NCI-H774 (cell line): Measurements from ENCODE around the gene ABCA2.
A peak's percentile ranks its signal among the peaks of the same experiment; 100 is the strongest.
"Not testable (repeated sequence)": the region's sequence is repeated elsewhere in the genome, so short reads cannot be mapped to it uniquely, and the experiment has no call there.

Experiments used
- DNase-seq: peaks from one replicate; lab custom pipeline; 2025; lab: John Stamatoyannopoulos, UW

Gene ABCA2

GRCh38 chr9:137046088-137046787, 18.2 kb upstream of the ABCA2 start, which contains the start of gene NPDC1:
TSS of gene NPDC1 (minus strand) at chr9:137046177. CDS start at chr9:137045989, 188 bp downstream.
- DNase-seq = peak; percentile 90

GRCh38 chr9:137045294-137046087, 17.5 kb upstream of the ABCA2 start:
- DNase-seq = peak; percentile 9

- peak; percentile 18 for DNase-seq
Measured at GRCh38 chr9:137044502-137045177, 16.6 kb upstream of the ABCA2 start.

- no peak for DNase-seq
Measured at GRCh38 chr9:137044037-137044436, 16.0 kb upstream of the ABCA2 start.

DNA sequence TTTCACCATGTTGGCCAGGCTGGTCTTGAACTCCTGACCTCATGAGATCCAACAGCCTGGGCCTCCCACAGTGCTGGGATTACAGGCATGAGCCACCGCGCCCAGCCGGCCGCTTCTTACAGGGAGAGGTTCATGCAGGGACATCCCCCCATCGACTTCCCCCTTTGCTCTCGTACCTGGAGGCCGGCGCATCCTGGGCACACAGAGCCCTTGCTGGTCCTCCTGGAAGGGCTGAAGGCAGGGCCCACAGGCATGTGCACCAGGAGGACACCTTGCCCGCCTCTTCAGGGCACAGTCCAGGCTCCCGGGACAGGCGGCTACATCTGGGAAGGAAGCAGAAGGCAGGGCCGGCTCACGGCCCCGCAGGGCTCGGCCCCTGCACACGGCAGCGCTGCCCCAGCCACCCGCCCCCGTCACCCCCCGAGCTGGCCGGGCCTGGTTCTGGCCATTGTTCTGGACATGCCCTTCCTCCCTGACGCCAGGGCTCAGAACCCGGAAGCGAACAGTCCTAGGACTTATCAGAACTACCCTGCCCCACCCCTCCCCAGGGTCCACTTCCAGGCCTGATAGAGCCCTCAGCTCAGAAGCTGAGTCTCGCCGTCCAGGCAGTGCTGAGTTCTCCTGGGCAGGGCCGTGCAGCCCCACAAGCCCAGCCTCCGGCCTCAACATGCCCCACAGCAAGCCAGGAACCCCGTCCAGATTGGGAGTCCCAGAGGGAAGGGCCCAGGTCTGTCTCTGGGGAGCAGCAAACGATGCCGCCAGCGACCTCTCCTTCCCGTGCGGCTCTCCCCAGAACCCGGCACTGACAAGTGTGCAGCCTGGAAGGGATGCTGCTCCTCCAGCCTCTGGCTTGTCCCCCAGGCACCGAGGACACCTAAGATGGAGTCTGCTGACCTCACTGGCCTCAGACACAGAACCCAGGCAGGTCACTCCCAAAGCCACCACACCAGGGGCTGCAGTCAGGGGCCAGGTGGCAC, 15.0 kb upstream of the ABCA2 start:
- DNase-seq = no peak

DNA sequence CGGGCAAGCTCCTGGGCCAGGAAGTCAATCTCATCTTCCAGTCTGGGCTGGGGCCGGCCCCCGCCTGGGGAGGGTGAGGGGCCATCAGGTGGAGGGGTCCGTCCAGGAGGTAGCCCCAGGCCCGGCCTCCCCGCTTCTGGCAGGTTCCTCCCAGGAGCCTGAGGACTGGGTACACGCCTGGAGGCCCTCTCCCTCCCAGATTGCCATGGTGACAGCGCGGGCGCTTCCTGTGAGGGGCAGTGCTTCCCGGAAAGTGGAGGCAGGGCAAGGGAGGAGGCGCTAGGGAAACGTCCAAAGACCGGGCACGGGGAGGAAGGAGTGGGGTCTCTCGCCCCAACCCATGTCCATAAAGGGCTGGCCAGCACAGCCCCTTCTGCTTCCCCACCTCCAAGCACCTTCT, 13.1 kb upstream of the ABCA2 start:
- DNase-seq = no peak

DNA sequence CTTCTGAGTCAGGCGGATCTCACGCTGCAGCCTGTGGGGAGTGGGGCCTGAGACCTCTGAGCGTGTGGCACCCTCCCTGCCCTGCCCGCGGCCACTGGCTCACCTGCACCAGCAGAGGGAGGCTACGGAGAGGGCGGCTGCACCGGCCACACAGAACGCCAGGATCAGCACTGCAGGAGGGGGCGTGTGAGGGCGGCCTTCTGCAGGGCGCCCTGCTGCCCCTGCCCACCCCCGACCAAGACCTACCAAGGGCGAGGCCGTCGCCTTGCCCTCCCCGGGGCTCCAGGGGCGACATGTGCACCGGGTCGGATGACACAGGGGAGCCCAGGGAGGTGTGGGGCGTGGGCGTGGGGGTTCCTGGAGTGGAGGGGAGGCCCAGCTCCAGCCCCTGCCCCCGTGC, 12.5 kb upstream of the ABCA2 start:
- no peak for DNase-seq

DNA sequence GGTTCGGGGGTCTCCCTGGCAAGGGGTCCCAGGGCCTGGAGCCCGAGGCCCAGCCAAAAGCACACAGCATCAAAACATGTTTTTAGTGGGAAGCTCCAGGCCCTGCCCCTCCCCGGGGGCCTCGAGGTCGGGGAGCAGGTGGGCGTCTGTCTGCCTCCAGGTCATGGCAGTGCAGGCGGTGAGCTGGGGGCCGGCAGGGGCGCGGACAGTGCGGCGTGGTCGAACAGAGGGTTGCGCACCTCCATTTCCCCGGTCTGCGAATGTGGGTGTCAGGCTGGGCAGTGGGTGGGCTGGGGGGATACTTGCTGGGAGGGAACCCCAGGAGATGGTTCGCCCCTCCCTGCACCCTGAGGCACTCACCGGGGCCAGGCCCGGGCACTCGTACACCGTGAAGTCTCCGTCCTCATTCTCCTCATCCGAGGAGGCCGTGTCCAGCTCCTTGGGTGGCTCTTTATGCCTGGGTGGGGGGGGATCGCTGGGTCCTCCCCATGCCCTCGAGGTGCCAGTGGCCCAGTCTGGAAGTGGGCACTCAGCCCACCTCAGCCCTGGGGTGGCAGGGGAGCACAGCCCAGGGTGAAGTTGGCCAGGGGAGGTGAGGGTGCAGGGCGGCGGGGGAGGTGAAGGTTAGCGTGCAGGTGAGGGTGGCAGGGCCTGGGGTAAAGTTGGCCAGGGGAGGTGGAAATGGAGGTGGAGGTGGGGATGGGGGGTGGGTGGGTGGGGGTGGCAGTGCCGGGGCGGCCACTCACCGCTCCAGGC, 11.8 kb upstream of the ABCA2 start:
- DNase-seq = no peak

GRCh38 chr9:137038916-137039315, 10.9 kb upstream of the ABCA2 start:
- no peak for DNase-seq

GRCh38 chr9:137037483-137037882, 9.4 kb upstream of the ABCA2 start:
- no peak for DNase-seq

DNA sequence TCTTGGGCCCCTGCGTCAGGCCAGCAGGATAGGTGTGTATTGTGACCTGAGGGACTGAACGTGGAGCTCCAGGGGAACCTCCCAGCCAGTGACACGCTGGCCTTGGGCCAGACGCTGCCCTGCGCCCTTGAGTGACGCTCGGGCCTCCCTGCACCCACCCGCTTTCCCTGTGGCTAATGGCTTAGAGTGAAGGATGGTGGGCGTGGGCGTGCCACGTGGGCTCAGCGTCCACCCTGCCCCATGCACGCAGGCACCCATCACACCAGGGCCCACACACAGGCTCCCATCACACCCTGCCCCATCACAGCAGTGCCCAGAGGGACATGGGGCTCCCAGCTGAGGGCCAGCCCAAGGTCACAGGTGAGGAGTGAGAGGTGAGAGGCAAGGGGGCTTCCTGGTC, 9.0 kb upstream of the ABCA2 start:
- DNase-seq = no peak

GRCh38 chr9:137035937-137036336, 7.9 kb upstream of the ABCA2 start:
- DNase-seq = no peak

DNA sequence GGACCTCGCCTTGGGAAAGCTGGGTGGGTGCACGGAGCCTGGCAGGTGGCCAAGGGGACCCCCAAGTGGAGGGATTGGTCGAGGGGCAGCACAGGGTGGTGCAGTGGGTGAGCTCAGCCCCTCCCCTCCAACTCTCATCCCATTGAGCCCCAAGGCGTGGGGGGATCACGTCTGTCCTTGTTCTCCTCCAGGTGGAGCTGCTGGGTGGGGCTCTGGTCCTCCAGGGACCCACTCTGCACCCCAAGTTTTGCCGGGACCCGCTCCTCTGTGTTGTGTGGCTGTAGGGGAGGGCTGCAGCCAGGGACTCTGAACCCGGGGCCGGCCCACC, 7.4 kb upstream of the ABCA2 start:
- no peak for DNase-seq

DNA sequence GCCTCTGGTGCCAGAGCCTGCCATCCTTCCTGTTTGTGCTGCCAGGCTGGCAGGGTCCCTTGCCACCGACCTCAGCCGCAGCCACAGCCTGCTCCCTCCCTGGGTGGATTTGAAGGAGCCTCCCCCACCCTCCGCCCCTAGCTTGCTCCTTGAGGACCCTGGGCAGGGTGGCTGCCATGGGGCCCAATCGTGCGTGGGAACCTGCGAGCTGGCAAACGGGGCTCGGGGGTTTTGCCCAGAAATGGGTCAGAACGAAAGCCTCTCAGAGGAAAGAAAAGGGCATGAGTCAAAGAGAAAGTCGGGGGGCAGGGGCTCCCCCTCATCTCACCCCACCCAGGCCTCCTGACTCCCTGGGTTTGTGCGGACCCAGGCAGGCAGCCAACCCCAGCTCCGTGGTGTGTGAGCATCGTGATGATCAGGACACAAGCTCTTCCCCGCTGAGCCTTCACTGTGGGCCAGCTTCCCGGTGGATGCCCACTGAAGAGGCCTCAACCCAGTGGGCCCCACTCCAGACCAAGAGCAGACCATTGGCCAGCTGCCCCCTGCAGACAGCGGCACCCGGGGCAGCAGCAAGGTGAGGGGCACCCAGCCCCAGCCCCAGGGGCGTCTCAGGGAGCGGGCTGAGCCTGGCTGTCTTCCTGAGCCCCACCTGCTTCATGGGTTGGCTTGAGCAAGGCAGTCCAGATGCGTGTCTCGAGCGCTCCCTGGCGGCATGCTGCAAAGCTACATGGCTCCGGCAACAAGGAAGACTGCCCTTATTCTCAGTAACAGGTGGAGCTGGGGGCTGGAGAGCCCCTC, 6.9 kb upstream of the ABCA2 start:
- peak; percentile 87 for DNase-seq

- DNase-seq = no peak
Measured at GRCh38 chr9:137034039-137034708, 6.1 kb upstream of the ABCA2 start.

DNA sequence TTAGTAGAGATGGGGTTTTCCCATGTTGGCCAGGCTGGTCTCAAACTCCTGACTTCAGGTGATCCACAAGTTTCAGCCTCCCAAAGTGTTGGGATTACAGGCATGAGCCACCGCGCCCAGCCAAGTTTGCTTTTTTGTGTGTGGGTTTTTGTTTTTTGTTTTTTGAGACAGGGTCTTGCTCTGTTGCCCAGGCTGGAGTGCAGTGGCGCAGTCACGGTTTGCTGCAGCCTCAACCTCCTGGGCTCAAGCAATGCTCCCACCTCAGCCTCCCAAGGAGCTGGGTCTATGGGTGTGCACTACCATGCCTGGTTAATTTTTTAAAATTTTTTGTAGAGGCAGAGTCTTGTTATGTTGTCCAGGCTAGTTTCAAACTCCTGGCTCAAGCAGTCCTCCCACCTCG, 5.4 kb upstream of the ABCA2 start:
- DNase-seq = not testable (repeated sequence)

- no peak for DNase-seq
Measured at GRCh38 chr9:137032858-137033257, 4.8 kb upstream of the ABCA2 start.

GRCh38 chr9:137031904-137032640, 4.0 kb upstream of the ABCA2 start, which contains the start of gene FUT7:
TSS of gene FUT7 (minus strand) at chr9:137032088. CDS start at chr9:137031991, 97 bp downstream.
- no peak for DNase-seq
